DMS 273 treated with DMSO at 0.1 percent for 48 hours (cell line): ENCODE measurements around the gene NAPSA.

Source experiments
- DNase-seq: peaks from one replicate; lab custom pipeline; 2025; lab: John Stamatoyannopoulos, UW

NAPSA gene

GRCh38 chr19:50315773-50316448 lies 49.5 kb downstream of the NAPSA start:
- DNase-seq, result no peak

DNA sequence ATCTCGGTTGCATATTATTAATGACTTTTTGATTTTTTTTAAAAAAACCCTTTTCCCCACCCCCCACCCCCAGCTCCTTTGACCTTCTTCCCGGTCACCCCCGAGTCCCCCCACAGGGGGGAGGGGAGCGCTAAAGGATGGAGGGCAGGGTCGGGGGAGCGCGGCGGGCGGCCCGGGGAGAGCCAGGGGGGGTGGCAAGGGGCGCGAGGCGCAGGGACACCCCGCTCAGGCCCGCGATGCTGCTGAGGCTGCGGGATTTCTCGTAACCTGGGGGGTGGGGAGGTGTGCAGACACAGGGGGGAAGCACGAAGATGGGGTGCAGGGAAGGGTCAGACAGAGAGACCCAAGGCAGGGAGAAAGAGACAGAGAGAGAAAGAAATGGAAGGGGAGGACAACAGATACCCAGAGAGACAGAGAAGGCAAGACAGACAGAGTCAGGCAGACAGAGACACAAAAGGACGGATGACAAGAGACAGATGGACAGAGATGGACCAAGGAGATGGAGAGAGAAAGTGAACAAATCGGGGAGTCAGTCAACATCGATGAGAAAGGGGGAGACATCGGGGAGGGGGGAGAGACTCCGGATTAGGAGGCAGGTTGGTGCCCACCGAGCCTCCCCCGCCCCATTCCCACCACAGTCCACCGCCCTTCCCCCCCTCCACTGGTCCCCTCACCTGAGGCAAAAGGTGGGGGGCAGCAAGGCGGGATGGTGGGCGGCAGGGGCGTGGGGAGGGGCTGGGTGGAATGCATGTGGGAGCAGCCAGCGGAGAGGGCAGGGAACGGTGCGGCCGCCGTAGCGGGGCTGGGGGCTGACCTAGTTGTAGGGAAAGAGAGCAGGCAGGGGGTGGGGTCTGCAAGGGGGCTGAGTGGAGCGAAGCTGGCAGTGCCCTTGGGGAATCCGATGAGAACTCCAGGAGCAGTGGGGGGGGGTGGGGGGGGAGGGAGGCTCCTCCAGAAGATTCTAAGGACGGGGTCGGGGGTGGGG lies 50.4 kb downstream of the NAPSA start:
- DNase-seq, result no peak

GRCh38 chr19:50313812-50314536 lies 51.5 kb downstream of the NAPSA start:
- no peak for DNase-seq

GRCh38 chr19:50312967-50313811 lies 52.2 kb downstream of the NAPSA start:
- DNase-seq, result no peak

- DNase-seq, result no peak
Measured at GRCh38 chr19:50311723-50312635, 53.5 kb downstream of the NAPSA start.

- no peak for DNase-seq
Measured at GRCh38 chr19:50310759-50311465, 54.5 kb downstream of the NAPSA start.

DNA sequence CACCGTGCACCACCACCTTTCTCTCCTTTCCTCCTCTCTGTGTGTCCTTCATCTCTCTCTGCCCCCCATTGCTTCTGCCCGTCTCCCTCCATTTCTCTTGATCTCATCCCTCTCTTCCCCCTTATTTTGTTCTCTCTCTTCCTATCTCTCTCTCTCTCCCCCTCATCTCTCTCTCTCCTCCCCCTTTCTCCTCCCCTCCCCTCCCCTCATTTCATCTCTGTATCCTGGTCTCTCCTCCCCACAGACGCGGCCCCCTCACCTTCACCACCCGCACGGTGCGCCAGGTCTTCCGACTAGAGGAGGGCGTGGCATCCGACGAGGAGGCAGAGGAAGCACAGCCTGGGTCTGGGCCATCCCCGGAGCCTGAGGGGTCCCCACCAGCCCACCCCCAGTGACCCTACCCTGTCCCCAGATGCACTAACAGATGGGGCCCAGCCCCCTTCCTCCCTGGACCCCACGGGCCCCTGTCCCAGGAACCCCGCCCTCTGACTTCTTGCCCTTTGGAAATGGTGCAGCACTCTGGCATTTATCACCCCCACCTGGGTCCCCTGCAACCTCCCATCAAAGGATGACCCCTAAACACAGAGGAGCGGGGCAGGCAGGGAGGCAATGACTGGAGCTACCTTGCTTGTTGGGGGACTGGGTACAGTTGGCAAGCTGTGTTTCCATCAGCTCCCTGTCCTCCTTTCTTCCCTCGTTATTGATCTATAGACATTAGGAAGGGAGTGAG lies 55.9 kb downstream of the NAPSA start:
- no peak for DNase-seq

- DNase-seq, result no peak
Measured at GRCh38 chr19:50308991-50309390, 56.4 kb downstream of the NAPSA start.
